CD14-positive monocyte (primary cell): ENCODE results near the gene MAGEB17. TPM values are rescaled to one million over a fixed set of nuclear protein-coding genes. Genes with fewer than 3 reads are reported as not detected.
A peak's percentile ranks its signal among the peaks of the same experiment; 100 is the strongest.
"Not testable (repeated sequence)": the region's sequence is repeated elsewhere in the genome, so short reads cannot be mapped to it uniquely, and the experiment has no call there.

ENCODE experiments used
- DNase-seq, 3 donors: peaks; one replicate each; pipeline ENCODE4 v3.0.0-alpha.2; 2011 to 2022
- H2AFZ ChIP-seq: 2 replicates; pipeline ENCODE4 v1.6.0; 2012; ENCODE audit warnings: mild to moderate bottlenecking, low read depth, low read length, inconsistent platforms; ENCODE audit not compliant: insufficient read depth, poor library complexity, severe bottlenecking
- H3K27ac ChIP-seq, 2 donors: 1 replicate in 1 of 2; 2 replicates in 1 of 2; pipeline ENCODE4 v1.5.1; 2012 to 2013; ENCODE audit warnings: low read length in 2 of 2, control low read depth in 1 of 2, inconsistent platforms in 1 of 2, low read depth in 1 of 2, mild to moderate bottlenecking in 1 of 2
- H3K27me3 ChIP-seq, 2 donors: one replicate each; pipeline versions ENCODE4 v1.6.0 to v1.6.1; 2011 to 2013; ENCODE audit warnings: low read length in 2 of 2; ENCODE audit not compliant: control insufficient read depth in 2 of 2, insufficient read depth in 2 of 2
- H3K36me3 ChIP-seq, 2 donors: replicated peaks in 1 of 2; 1 replicate in 1 of 2; 2 replicates in 1 of 2; pipeline versions ENCODE4 v1.5.1 to v1.6.1; 2012 to 2013; ENCODE audit warnings: low read length in 2 of 2, control low read depth in 1 of 2, inconsistent platforms in 1 of 2, mild to moderate bottlenecking in 1 of 2; ENCODE audit not compliant: insufficient read depth in 2 of 2, control insufficient read depth in 1 of 2
- H3K4me1 ChIP-seq, 2 donors: 1 replicate in 1 of 2; 2 replicates in 1 of 2; pipeline versions ENCODE4 v1.5.1 to v1.6.1; 2012 to 2013; ENCODE audit warnings: low read length in 2 of 2, control low read depth in 1 of 2, inconsistent platforms in 1 of 2, mild to moderate bottlenecking in 1 of 2, moderate library complexity in 1 of 2; ENCODE audit not compliant: insufficient read depth in 2 of 2, control insufficient read depth in 1 of 2
- H3K4me2 ChIP-seq: replicated peaks from 2 replicates; pipeline ENCODE3; 2012; ENCODE audit warnings: low read length, moderate library complexity, mild to moderate bottlenecking; ENCODE audit not compliant: poor library complexity, severe bottlenecking; ENCODE audit errors: extremely low read depth
- H3K4me3 ChIP-seq, 3 experiments: fragments of 200-600 bp in 1 of 3; sonication (generic) in 1 of 3; replicated peaks in 1 of 3; 1 replicate in 2 of 3; 2 replicates in 1 of 3; pipeline ENCODE4 v1.5.1; 2011 to 2013; ENCODE audit warnings: low read length in 3 of 3, mild to moderate bottlenecking in 3 of 3, control low read depth in 2 of 3, low read depth in 2 of 3, inconsistent platforms in 1 of 3, moderate library complexity in 1 of 3
- H3K79me2 ChIP-seq: 2 replicates; pipeline ENCODE4 v1.6.0; 2012; ENCODE audit warnings: mild to moderate bottlenecking, control low read depth, inconsistent platforms, low read length, moderate library complexity; ENCODE audit not compliant: insufficient read depth
- H3K9ac ChIP-seq: 2 replicates; pipeline ENCODE4 v1.6.0; 2017; ENCODE audit warnings: low read length, mild to moderate bottlenecking; ENCODE audit not compliant: insufficient read depth, poor library complexity, severe bottlenecking
- H3K9me3 ChIP-seq, 2 donors: replicated peaks in 1 of 2; 1 replicate in 1 of 2; 2 replicates in 1 of 2; pipeline versions ENCODE4 v1.5.1 to v1.6.1; 2012 to 2013; ENCODE audit warnings: low read length in 2 of 2, control low read depth in 1 of 2; ENCODE audit not compliant: control insufficient read depth in 1 of 2, insufficient read depth in 1 of 2
- H4K20me1 ChIP-seq: 2 replicates; pipeline ENCODE4 v1.6.0; 2012; ENCODE audit warnings: mild to moderate bottlenecking, low read length, control low read depth, moderate library complexity; ENCODE audit not compliant: insufficient read depth
- H3K27ac Mint-ChIP-seq, 7 donors: one replicate each; pipeline ENCODE4 v1.8.0; 2020; ENCODE audit warnings: mild to moderate bottlenecking in 7 of 7, mixed read lengths in 7 of 7, moderate library complexity in 6 of 7, inconsistent platforms in 2 of 7
- H3K27me3 Mint-ChIP-seq, 3 donors: one replicate each; pipeline ENCODE4 v1.8.0; 2021 to 2022; ENCODE audit warnings: low read depth in 3 of 3, mild to moderate bottlenecking in 3 of 3, mixed read lengths in 3 of 3, moderate library complexity in 3 of 3, inconsistent platforms in 1 of 3
- H3K36me3 Mint-ChIP-seq, 2 donors: one replicate each; pipeline ENCODE4 v1.8.0; 2020; ENCODE audit warnings: mixed read lengths in 2 of 2, inconsistent platforms in 1 of 2, mild to moderate bottlenecking in 1 of 2
- H3K4me1 Mint-ChIP-seq: one replicate; pipeline ENCODE4 v1.8.0; 2020; ENCODE audit warnings: mild to moderate bottlenecking, mixed read lengths
- H3K4me3 Mint-ChIP-seq, 2 donors: one replicate each; pipeline ENCODE4 v1.8.0; 2020; ENCODE audit warnings: mild to moderate bottlenecking in 2 of 2, mixed read lengths in 2 of 2, moderate library complexity in 1 of 2
- H3K9me3 Mint-ChIP-seq, 7 donors: one replicate each; pipeline ENCODE4 v1.8.0; 2020 to 2022; ENCODE audit warnings: mixed read lengths in 7 of 7, mild to moderate bottlenecking in 6 of 7, moderate library complexity in 6 of 7, inconsistent platforms in 2 of 7
- CTCF ChIP-seq: fragments of 200-600 bp; IDR thresholded peaks from one replicate; pipeline ENCODE4 v1.8.0; 2022; ENCODE audit warnings: antibody characterized with exemption, mild to moderate bottlenecking
- WGBS: methylation state at CpG from one replicate; pipeline ENCODE4 v1.1.5; 2013; ENCODE audit warnings: missing lambda C conversion rate; ENCODE audit not compliant: insufficient coverage; 5-methylcytosine and 5-hydroxymethylcytosine counted together
- intact Hi-C, 2 donors: fragments of 100-400 bp; cut with micrococcal nuclease; formaldehyde crosslinking; loops; one replicate each; pipeline versions ENCODE4 v1.15.0 to v1.15.1; 2023
- polyA plus RNA-seq, 3 donors: library from polyadenylated mRNA; depleted of rRNA in 1 of 3; unstranded in 2 of 3; stranded (reverse) in 1 of 3; fragments of 300-500 nt in 2 of 3; fragments of >200 nt in 1 of 3; fragmentation: Illumina TruSeq in 2 of 3; gene quantifications; 1 replicate in 2 of 3; 2 replicates in 1 of 3; pipeline ENCODE4 v1.2.3, GENCODE V29; 2012 to 2021

Gene MAGEB17
- polyA plus RNA-seq, 3 donors = 0.13 TPM; not detected in 2

- Histone ChIP-seq H3K4me3 (no peak overlapping the region), H3K27ac (no peak overlapping the region), H3K9me3 (peaks cover 0 to 3% of the 10 kb centered on the region in 2 donors), H3K4me1 (peaks cover 0 to 5% of the 10 kb centered on the region in 2 donors), H4K20me1 (no peaks in the 10 kb centered on the region), H3K9ac (no peak overlapping the region), H2AFZ (no peak overlapping the region), H3K79me2 (no peaks in the 10 kb centered on the region), H3K36me3 (no peaks in the 10 kb centered on the region), H3K27me3 (peaks cover 0 to 24% of the 10 kb centered on the region in 2 donors), H3K4me2 (no peak overlapping the region)
- no peak for DNase-seq
- WGBS = no CpG with 5 or more reads among the region's 2 CpGs
- peaks cover 16% of the 10 kb centered on the region for H3K4me1 Mint-ChIP-seq
- H3K27me3 Mint-ChIP-seq = peaks cover 0 to 28% (median 2%) of the 10 kb centered on the region in 3 donors
- H3K9me3 Mint-ChIP-seq = peaks cover 0 to 5% (median 0%) of the 10 kb centered on the region in 7 donors
- intact Hi-C loops = no loop called here
- TF ChIP-seq CTCF = no peak
- H3K4me3 Mint-ChIP-seq = no peak overlapping the region
- no peak overlapping the region for H3K27ac Mint-ChIP-seq
- no peaks in the 10 kb centered on the region for H3K36me3 Mint-ChIP-seq
Measured at GRCh38 chrX:16177260-16177659, 10.0 kb downstream of the MAGEB17 start.

- peaks cover 1 to 29% (median 2%) of the 10 kb centered on the region in 3 donors for H3K27me3 Mint-ChIP-seq
- H3K27ac ChIP-seq, H2AFZ ChIP-seq, H3K36me3 ChIP-seq, H4K20me1 ChIP-seq, H3K79me2 ChIP-seq, H3K4me2 ChIP-seq, H3K4me3 Mint-ChIP-seq, H3K36me3 Mint-ChIP-seq, H3K4me3 ChIP-seq, H3K9me3 ChIP-seq, H3K9ac ChIP-seq, DNase-seq, intact Hi-C loops: not testable (repeated sequence)
- Histone ChIP-seq H3K27me3 (peaks cover 0 to 22% of the 10 kb centered on the region in 2 donors), H3K4me1 (peaks cover 15 to 16% of the 10 kb centered on the region in 2 donors)
- peaks cover 0 to 14% (median 4%) of the 10 kb centered on the region in 7 donors for H3K9me3 Mint-ChIP-seq
- H3K27ac Mint-ChIP-seq = peak overlapping the region in 4 of 7 donors; percentile 1 to 72 (median 48)
- peaks cover 19% of the 10 kb centered on the region for H3K4me1 Mint-ChIP-seq
- WGBS = no CpG with 5 or more reads among the region's 10 CpGs
Measured at GRCh38 chrX:16183843-16184242, 16.6 kb downstream of the MAGEB17 start.
